ENCODE measurements around the gene APOBEC3F. TPM values are rescaled to one million over a fixed set of nuclear protein-coding genes. Genes with fewer than 3 reads are reported as not detected.
A peak's percentile ranks its signal among the peaks of the same experiment; 100 is the strongest.

Gene APOBEC3F
- total and polyA plus RNA-seq, 10 of the 15 experiments (the other 5 are each of a cell fraction or from before 2014, with no cell fraction given) = 7.4 to 29.1 (median 12.8) TPM

DNA sequence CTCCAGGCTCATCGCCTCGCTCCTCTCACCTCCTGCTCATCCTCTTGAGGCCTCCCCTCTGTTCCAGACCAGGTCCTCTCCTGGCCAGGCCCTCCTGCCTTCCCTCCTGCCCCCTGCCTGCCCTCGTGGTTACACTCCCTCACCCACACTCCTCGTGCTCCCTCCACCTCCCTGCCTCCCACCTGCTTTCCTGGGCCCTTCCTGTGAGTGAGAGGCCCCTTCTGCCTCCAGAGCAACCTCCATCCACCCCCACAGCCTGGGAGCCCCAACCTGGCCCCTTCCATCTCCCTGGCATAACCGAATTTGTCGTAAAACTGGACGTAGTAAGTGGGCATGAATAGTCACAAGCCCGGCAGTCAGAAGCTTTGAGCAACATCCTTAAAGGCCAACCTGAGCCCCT lies 40.9 kb downstream of the APOBEC3F start:
- Histone ChIP-seq H3K4me3 (no peak overlapping the region), H4K20me1 (ENCODE audit: control insufficient read depth, insufficient read depth) (no peaks in the 10 kb centered on the region), H3K27ac (ENCODE audit: control insufficient read depth, insufficient read depth) (peak overlapping the region; percentile 52), H3K79me2 (ENCODE audit: control insufficient read depth, insufficient read depth, low read length) (peaks cover 34% of the 10 kb centered on the region), H3K4me2 (ENCODE audit: control insufficient read depth, insufficient read depth) (peak overlapping the region; percentile 75; the same call in 1 of the 2 replicates), H3K4me1 (ENCODE audit: control insufficient read depth, insufficient read depth, low read length) (peaks cover 25% of the 10 kb centered on the region), H3K9me3 (replicated peaks; ENCODE audit: control insufficient read depth, insufficient read depth, low read length) (no peaks in the 10 kb centered on the region), H2AFZ (ENCODE audit: control insufficient read depth, low read depth, low read length) (no peak overlapping the region), H3K36me3 (ENCODE audit: control insufficient read depth in 2 of 2, insufficient read depth in 2 of 2, low read length in 1 of 2) (peaks cover 1 to 6% of the 10 kb centered on the region in 2 experiments; a peak in 2 of 4 replicates), H3K9ac (ENCODE audit: control insufficient read depth, insufficient read depth, low read length) (no peak overlapping the region), H3K27me3 (replicated peaks in 1 of 2; ENCODE audit: control insufficient read depth in 2 of 2, insufficient read depth in 2 of 2, low read length in 1 of 2) (no peaks in the 10 kb centered on the region)
- ChIA-PET CTCF (interaction anchor here (1.7 to 3.1 kb wide), 2 partner anchors 17 to 212 kb away, joined by 6 to 15 read pairs; no protein-coding TSS in a partner anchor), RAD21 (ENCODE audit: unreplicated experiment) (interaction anchor here (1.1 to 7.0 kb wide), 3 partner anchors 17 to 34 kb away, joined by 3 to 57 read pairs (median 7); partner anchors contain the start of gene APOBEC3H), SMC1A (ENCODE audit: uncharacterized antibody, unreplicated experiment) (interaction anchor here (1.0 to 2.0 kb wide), 4 partner anchors 27 to 36 kb away, joined by 3 to 10 read pairs (median 5); no protein-coding TSS in a partner anchor), POLR2A (interaction anchor here (0.6 to 4.8 kb wide), 4 partner anchors 8 to 331 kb away, joined by 3 to 44 read pairs (median 10); partner anchors contain the start of gene APOBEC3H)
- ATAC-seq (no peak), DNase-seq (ENCODE audit: low read depth, low spot score) (no peak), FAIRE-seq (no peak)
- in situ Hi-C loops (cut with MboI) (no loop called here), intact Hi-C loops (cut with micrococcal nuclease; ENCODE audit: unreplicated experiment) (loop anchor here (2.0 kb wide), 1 partner anchor 17 kb away; no protein-coding TSS in a partner anchor)
- 93% methylated on average over 6 of the region's 8 CpGs for WGBS (ENCODE audit: insufficient coverage, insufficient replicate concordance, low lambda C conversion rate, missing lambda C conversion rate)
- BruUV-seq (replicated peaks) = no TSS peak
- TF ChIP-seq BHLHE40 (IDR thresholded peaks at IDR 0.05; ENCODE audit: borderline replicate concordance in 1 of 2, low read depth in 2 of 2, low read length in 1 of 2) (no peak), POLR2AphosphoS5 (IDR thresholded peaks at IDR 0.05; ENCODE audit: low read length) (no peak), ZZZ3 (IDR thresholded peaks at IDR 0.05; ENCODE audit: control insufficient read depth, insufficient read length, low read depth) (no peak), GATAD2B (conservative IDR thresholded peaks at IDR 0.05; ENCODE audit: low read depth) (no peak), NFYA (IDR thresholded peaks at IDR 0.05; ENCODE audit: borderline replicate concordance, low read depth, low read length) (no peak), TCF7 (IDR thresholded peaks at IDR 0.05; ENCODE audit: borderline replicate concordance) (no peak), TARDBP (IDR thresholded peaks at IDR 0.05; ENCODE audit: borderline replicate concordance) (no peak), TBL1XR1 (IDR thresholded peaks at IDR 0.05; ENCODE audit: low read depth, low read length) (no peak)
- TF ChIP-seq, protein P1, sequence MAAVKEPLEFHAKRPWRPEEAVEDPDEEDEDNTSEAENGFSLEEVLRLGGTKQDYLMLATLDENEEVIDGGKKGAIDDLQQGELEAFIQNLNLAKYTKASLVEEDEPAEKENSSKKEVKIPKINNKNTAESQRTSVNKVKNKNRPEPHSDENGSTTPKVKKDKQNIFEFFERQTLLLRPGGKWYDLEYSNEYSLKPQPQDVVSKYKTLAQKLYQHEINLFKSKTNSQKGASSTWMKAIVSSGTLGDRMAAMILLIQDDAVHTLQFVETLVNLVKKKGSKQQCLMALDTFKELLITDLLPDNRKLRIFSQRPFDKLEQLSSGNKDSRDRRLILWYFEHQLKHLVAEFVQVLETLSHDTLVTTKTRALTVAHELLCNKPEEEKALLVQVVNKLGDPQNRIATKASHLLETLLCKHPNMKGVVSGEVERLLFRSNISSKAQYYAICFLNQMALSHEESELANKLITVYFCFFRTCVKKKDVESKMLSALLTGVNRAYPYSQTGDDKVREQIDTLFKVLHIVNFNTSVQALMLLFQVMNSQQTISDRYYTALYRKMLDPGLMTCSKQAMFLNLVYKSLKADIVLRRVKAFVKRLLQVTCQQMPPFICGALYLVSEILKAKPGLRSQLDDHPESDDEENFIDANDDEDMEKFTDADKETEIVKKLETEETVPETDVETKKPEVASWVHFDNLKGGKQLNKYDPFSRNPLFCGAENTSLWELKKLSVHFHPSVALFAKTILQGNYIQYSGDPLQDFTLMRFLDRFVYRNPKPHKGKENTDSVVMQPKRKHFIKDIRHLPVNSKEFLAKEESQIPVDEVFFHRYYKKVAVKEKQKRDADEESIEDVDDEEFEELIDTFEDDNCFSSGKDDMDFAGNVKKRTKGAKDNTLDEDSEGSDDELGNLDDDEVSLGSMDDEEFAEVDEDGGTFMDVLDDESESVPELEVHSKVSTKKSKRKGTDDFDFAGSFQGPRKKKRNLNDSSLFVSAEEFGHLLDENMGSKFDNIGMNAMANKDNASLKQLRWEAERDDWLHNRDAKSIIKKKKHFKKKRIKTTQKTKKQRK (IDR thresholded peaks at IDR 0.05; ENCODE audit: low read depth, low read length) = no peak
- TF ChIP-seq, protein P2, sequence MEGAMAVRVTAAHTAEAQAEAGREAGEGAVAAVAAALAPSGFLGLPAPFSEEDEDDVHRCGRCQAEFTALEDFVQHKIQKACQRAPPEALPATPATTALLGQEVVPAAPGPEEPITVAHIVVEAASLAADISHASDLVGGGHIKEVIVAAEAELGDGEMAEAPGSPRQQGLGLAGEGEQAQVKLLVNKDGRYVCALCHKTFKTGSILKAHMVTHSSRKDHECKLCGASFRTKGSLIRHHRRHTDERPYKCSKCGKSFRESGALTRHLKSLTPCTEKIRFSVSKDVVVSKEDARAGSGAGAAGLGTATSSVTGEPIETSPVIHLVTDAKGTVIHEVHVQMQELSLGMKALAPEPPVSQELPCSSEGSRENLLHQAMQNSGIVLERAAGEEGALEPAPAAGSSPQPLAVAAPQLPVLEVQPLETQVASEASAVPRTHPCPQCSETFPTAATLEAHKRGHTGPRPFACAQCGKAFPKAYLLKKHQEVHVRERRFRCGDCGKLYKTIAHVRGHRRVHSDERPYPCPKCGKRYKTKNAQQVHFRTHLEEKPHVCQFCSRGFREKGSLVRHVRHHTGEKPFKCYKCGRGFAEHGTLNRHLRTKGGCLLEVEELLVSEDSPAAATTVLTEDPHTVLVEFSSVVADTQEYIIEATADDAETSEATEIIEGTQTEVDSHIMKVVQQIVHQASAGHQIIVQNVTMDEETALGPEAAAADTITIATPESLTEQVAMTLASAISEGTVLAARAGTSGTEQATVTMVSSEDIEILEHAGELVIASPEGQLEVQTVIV (IDR thresholded peaks at IDR 0.05; ENCODE audit: borderline replicate concordance, partially characterized antibody) = no peak
